HEK293 (cell line): ENCODE results near the gene CHST3.

Experiments used
- CTCF ChIA-PET: fragments of 350-600 bp; formaldehyde crosslinking; extraction: SDS; loops from one replicate; lab custom pipeline; 2021; ENCODE audit warnings: antibody characterized with exemption; lab: Yijun Ruan, JAX
- POLR2A ChIA-PET: fragments of 300-600 bp; formaldehyde crosslinking; extraction: SDS; loops from one replicate; lab custom pipeline; 2020; ENCODE audit warnings: antibody characterized with exemption, inconsistent platforms; lab: Yijun Ruan, JAX
- H3K27ac ChIP-seq: fragments of 200-500 bp; sonication (Bioruptor generic); 2 replicates; pipeline ENCODE4 v1.5.1; 2014; ENCODE audit warnings: low read depth, low read length, control low read depth, inconsistent platforms; ENCODE audit errors: extremely low read depth
- H3K36me3 ChIP-seq, 2 experiments: fragments of 200-500 bp in 1 of 2; sonication (Bioruptor generic) in 1 of 2; 1 replicate in 1 of 2; 2 replicates in 1 of 2; pipeline ENCODE4 v1.5.1; 2014 to 2017; ENCODE audit warnings: inconsistent platforms in 2 of 2, low read length in 2 of 2; ENCODE audit not compliant: control insufficient read depth in 2 of 2, insufficient read depth in 1 of 2
- H3K4me1 ChIP-seq: fragments of 200-500 bp; sonication (Bioruptor generic); 2 replicates; pipeline ENCODE4 v1.5.1; 2014; ENCODE audit warnings: mild to moderate bottlenecking, low read length, inconsistent platforms; ENCODE audit not compliant: control insufficient read depth, insufficient read depth
- H3K4me3 ChIP-seq: 2 replicates; pipeline ENCODE4 v1.5.1; 2011; ENCODE audit warnings: low read depth, mild to moderate bottlenecking, control low read depth, low read length, moderate library complexity
- H3K9me3 ChIP-seq: fragments of 200-500 bp; sonication (Bioruptor generic); 2 replicates; pipeline ENCODE4 v1.5.1; 2014; ENCODE audit warnings: low read depth, low read length, inconsistent platforms; ENCODE audit not compliant: control insufficient read depth, insufficient read depth
- GLIS2 ChIP-seq: fragments of 450-650 bp; formaldehyde crosslinking; IDR thresholded peaks from 2 replicates; pipeline ENCODE4 v1.5.1; 2016; ENCODE audit warnings: missing biosample characterization, missing genetic modification characterization
- HOXC10 ChIP-seq: sonication (generic); formaldehyde crosslinking; IDR thresholded peaks from 2 replicates; pipeline ENCODE4 v1.8.1; 2023; ENCODE audit warnings: mild to moderate bottlenecking, missing genetic modification reagents
- ZBTB17 ChIP-seq: fragments of 450-650 bp; formaldehyde crosslinking; IDR thresholded peaks from 2 replicates; pipeline ENCODE4 v1.5.1; 2016; ENCODE audit warnings: missing biosample characterization, missing genetic modification characterization
- ZBTB20 ChIP-seq: fragments of 450-650 bp; formaldehyde crosslinking; IDR thresholded peaks from 2 replicates; pipeline ENCODE4 v1.5.1; 2016; ENCODE audit warnings: missing biosample characterization, missing genetic modification characterization
- ZIC2 ChIP-seq: fragments of 450-650 bp; formaldehyde crosslinking; IDR thresholded peaks from 2 replicates; pipeline ENCODE4 v1.5.1; 2016; ENCODE audit warnings: missing biosample characterization, missing genetic modification characterization
- ZNF16 ChIP-seq: fragments of 450-650 bp; formaldehyde crosslinking; IDR thresholded peaks from 2 replicates; pipeline ENCODE4 v1.5.1; 2016; ENCODE audit warnings: low read depth, missing biosample characterization, missing genetic modification characterization
- ZNF223 ChIP-seq: fragments of 450-650 bp; formaldehyde crosslinking; IDR thresholded peaks from 2 replicates; pipeline ENCODE4 v1.5.1; 2016; ENCODE audit warnings: missing biosample characterization, missing genetic modification characterization
- ZNF341 ChIP-seq: fragments of 450-650 bp; formaldehyde crosslinking; IDR thresholded peaks from 2 replicates; pipeline ENCODE4; 2016; ENCODE audit warnings: low read depth, missing biosample characterization, missing genetic modification characterization
- ZNF610 ChIP-seq: fragments of 450-650 bp; formaldehyde crosslinking; IDR thresholded peaks from 2 replicates; pipeline ENCODE4 v1.5.1; 2016; ENCODE audit warnings: missing biosample characterization, missing genetic modification characterization, borderline replicate concordance
- ZNF629 ChIP-seq: fragments of 450-650 bp; formaldehyde crosslinking; IDR thresholded peaks from 2 replicates; pipeline ENCODE4 v1.5.1; 2017; ENCODE audit warnings: missing biosample characterization, missing genetic modification characterization
- ZNF654 ChIP-seq: fragments of 450-650 bp; formaldehyde crosslinking; IDR thresholded peaks from 2 replicates; pipeline ENCODE4 v1.5.1; 2016; ENCODE audit warnings: low read depth, missing biosample characterization, missing genetic modification characterization
- ZNF768 ChIP-seq: fragments of 450-650 bp; formaldehyde crosslinking; IDR thresholded peaks from 2 replicates; pipeline ENCODE4 v1.5.1; 2018; ENCODE audit warnings: missing biosample characterization, mild to moderate bottlenecking, missing genetic modification characterization
- TF ChIP-seq, protein P1 (sequence below): fragments of 450-650 bp; formaldehyde crosslinking; IDR thresholded peaks from 2 replicates; pipeline ENCODE4 v1.5.1; 2016; ENCODE audit warnings: missing biosample characterization, missing genetic modification characterization
- TF ChIP-seq, protein P2 (sequence below): fragments of 450-650 bp; formaldehyde crosslinking; IDR thresholded peaks from 2 replicates; pipeline ENCODE4 v1.5.0; 2017; ENCODE audit warnings: missing biosample characterization, missing genetic modification characterization, borderline replicate concordance
- TF ChIP-seq, protein P3 (sequence below): fragments of 450-650 bp; formaldehyde crosslinking; IDR thresholded peaks from 2 replicates; pipeline ENCODE4 v1.5.1; 2016; ENCODE audit warnings: missing biosample characterization, missing genetic modification characterization
- TF ChIP-seq, protein P4 (sequence below): sonication (generic); formaldehyde crosslinking; IDR thresholded peaks from 2 replicates; pipeline ENCODE4 v1.8.1; 2022; ENCODE audit warnings: mild to moderate bottlenecking, moderate library complexity, missing genetic modification reagents
- TF ChIP-seq, protein P5 (sequence below): fragments of 450-650 bp; formaldehyde crosslinking; IDR thresholded peaks from 2 replicates; pipeline ENCODE4 v1.5.1; 2017; ENCODE audit warnings: missing biosample characterization, missing genetic modification characterization

CHST3 gene

DNA sequence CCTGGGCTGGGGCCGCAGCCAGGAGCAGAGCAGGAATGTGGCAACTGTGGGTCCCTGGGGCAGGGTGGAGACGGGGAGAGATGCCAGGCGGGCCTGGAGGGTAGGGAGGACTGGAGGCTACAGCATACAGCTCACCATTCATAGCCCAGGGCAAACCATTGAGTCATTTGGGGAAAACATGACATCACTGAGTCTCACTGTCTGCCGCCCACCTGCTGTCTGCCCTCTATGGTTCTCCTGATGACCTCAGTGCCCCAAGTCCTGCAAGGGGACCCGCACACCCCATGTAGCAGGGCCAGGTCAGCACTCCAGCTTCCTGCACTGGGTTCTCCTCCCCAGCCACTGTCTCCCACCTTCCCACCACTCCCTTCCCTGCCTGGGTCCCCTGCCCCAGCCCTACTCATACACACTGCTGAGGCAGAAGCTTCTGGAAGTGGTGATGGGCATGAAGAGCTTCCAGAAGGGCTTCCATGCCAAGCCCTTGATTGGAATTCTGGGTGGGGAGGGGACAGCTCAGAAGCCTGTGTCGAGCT lies 10.4 kb downstream of the CHST3 start (continued):
- TF ChIP-seq, protein P1, sequence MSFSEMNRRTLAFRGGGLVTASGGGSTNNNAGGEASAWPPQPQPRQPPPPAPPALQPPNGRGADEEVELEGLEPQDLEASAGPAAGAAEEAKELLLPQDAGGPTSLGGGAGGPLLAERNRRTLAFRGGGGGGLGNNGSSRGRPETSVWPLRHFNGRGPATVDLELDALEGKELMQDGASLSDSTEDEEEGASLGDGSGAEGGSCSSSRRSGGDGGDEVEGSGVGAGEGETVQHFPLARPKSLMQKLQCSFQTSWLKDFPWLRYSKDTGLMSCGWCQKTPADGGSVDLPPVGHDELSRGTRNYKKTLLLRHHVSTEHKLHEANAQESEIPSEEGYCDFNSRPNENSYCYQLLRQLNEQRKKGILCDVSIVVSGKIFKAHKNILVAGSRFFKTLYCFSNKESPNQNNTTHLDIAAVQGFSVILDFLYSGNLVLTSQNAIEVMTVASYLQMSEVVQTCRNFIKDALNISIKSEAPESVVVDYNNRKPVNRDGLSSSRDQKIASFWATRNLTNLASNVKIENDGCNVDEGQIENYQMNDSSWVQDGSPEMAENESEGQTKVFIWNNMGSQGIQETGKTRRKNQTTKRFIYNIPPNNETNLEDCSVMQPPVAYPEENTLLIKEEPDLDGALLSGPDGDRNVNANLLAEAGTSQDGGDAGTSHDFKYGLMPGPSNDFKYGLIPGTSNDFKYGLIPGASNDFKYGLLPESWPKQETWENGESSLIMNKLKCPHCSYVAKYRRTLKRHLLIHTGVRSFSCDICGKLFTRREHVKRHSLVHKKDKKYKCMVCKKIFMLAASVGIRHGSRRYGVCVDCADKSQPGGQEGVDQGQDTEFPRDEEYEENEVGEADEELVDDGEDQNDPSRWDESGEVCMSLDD (tag by site-specific recombination) = 0 out of 2 replicates have a peak, but pooled peaks have one; percentile 29
- TF ChIP-seq, protein P2, sequence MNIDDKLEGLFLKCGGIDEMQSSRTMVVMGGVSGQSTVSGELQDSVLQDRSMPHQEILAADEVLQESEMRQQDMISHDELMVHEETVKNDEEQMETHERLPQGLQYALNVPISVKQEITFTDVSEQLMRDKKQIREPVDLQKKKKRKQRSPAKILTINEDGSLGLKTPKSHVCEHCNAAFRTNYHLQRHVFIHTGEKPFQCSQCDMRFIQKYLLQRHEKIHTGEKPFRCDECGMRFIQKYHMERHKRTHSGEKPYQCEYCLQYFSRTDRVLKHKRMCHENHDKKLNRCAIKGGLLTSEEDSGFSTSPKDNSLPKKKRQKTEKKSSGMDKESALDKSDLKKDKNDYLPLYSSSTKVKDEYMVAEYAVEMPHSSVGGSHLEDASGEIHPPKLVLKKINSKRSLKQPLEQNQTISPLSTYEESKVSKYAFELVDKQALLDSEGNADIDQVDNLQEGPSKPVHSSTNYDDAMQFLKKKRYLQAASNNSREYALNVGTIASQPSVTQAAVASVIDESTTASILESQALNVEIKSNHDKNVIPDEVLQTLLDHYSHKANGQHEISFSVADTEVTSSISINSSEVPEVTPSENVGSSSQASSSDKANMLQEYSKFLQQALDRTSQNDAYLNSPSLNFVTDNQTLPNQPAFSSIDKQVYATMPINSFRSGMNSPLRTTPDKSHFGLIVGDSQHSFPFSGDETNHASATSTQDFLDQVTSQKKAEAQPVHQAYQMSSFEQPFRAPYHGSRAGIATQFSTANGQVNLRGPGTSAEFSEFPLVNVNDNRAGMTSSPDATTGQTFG = no peak
- TF ChIP-seq GLIS2 (peak; percentile 79), ZNF629 (tag by site-specific recombination) (peak; percentile 97), ZNF223 (tag by site-specific recombination) (peak; percentile 72; the same call in 1 of the 2 replicates), ZBTB20 (tag by site-specific recombination) (peak; percentile 81)
- TF ChIP-seq, protein P3, sequence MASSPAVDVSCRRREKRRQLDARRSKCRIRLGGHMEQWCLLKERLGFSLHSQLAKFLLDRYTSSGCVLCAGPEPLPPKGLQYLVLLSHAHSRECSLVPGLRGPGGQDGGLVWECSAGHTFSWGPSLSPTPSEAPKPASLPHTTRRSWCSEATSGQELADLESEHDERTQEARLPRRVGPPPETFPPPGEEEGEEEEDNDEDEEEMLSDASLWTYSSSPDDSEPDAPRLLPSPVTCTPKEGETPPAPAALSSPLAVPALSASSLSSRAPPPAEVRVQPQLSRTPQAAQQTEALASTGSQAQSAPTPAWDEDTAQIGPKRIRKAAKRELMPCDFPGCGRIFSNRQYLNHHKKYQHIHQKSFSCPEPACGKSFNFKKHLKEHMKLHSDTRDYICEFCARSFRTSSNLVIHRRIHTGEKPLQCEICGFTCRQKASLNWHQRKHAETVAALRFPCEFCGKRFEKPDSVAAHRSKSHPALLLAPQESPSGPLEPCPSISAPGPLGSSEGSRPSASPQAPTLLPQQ (tag by site-specific recombination) = peak; percentile 73; the same call in 1 of the 2 replicates
- TF ChIP-seq, all 188 proteins: peak for 28

DNA sequence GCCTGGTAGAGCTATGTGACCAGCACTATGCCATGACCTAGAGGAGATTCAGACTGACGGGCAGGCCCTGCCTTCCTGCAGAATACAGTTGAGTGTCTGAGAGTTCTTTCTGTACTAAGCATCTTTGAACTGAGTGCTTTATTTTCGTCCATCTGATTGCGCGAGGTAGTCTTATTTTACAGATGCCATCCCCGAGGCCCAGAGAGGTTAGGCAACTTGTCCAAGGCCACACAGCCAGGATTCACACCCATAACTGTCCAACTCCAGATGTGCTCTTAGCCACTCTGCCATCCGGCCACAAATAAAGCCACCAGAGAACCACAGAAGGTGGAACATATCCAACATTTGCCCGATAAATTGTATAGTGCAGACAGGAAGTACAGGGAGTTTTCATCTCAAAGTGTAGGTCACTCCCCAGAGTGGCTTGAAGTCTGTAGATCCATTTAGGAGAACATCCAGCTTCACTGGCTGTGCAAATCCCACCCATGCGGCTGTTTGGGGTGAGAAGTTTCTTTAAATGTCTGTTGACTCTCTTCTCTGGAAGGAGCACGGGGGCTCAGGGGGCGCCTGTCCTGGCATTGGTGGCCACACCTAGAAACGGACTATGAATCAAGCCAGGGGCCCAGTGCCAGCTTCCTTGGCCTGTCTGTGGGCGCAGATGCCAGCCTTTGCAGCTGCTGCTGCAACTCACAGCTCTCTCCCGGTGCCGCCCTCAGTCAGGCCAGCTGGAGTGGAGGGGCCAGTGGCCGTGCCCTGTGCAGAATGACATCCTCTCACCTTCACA lies 11.1 kb downstream of the CHST3 start:
- Histone ChIP-seq H3K27ac (no peak overlapping the region), H3K9me3 (no peaks in the 10 kb centered on the region), H3K4me1 (peaks cover 5% of the 10 kb centered on the region), H3K4me3 (no peak overlapping the region), H3K36me3 (no peaks in the 10 kb centered on the region)
- TF ChIP-seq HOXC10 (CRISPR knock-in tag) (no peak), ZNF768 (tag by site-specific recombination) (peak; percentile 93)
- POLR2A ChIA-PET = interaction anchor here (1.0 kb wide), 1 partner anchor 11 kb away, joined by 4 read pairs; the partner anchor contains the start of gene CHST3
- CTCF ChIA-PET = interaction anchor here (1.3 to 3.2 kb wide), 5 partner anchors 9 to 79 kb away, joined by 3 to 19 read pairs (median 8); no protein-coding TSS in a partner anchor

DNA sequence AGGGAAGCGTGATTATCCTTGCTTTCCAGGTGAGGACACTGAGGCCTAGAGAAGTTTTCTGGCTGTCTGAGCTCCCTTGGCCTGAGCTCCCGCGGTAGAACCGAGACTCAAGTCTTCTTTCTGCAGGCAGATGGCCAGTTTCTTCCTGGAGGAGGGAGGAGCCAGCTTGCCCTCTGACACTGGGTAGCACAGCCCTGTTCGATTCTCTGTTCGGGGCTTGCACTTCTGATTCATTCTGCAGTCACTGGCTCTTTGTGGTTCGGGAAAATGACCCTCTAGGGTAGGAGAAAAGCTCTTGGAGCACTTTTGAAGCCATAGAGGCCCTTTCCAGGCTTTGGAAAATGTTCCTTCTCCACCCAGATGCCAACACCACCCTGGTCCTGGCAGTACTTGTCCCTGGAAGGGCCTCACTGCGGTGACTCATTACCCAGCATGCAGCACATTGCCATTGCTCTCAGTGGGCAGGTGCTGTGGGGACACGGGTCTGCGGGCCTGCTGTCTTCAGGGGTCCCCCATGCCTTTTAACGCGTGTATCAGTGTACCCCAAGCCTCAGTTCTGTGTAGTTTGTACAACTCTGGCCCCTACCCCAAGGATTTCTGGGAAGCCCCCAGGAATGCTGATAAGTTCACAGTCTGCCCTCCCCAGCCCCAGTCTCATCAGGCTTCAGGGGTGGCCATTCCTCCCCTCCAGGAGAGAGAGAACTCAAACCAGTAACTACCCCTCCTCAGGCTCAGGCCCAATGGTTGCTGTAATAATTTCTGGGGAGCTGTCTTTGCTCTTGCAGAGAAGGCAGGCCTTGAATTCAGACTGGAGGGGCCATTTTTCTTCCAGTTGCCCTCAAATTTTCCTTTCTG lies 11.9 kb downstream of the CHST3 start:
- peaks cover 10% of the 10 kb centered on the region for H3K4me1 ChIP-seq
- H3K27ac ChIP-seq = no peak overlapping the region; the same call in 1 of the 2 replicates
- H3K4me3 ChIP-seq = no peak overlapping the region
- CTCF ChIA-PET = interaction anchor here (1.5 to 3.2 kb wide), 3 partner anchors 10 to 80 kb away, joined by 3 to 19 read pairs (median 8); no protein-coding TSS in a partner anchor
- no peaks in the 10 kb centered on the region for H3K36me3 ChIP-seq
- POLR2A ChIA-PET = interaction anchor here (0.6 kb wide), 1 partner anchor 247 kb away, joined by 4 read pairs; no protein-coding TSS in a partner anchor
- H3K9me3 ChIP-seq = no peaks in the 10 kb centered on the region
- TF ChIP-seq ZNF654 (tag by site-specific recombination) (no peak), ZNF16 (tag by site-specific recombination) (no peak), ZNF341 (tag by site-specific recombination) (peak; percentile 78), ZIC2 (tag by site-specific recombination) (peak; percentile 91), ZBTB17 (tag by site-specific recombination) (0 out of 2 replicates have a peak, but pooled peaks have one; percentile 13), ZNF610 (tag by site-specific recombination) (no peak)
- TF ChIP-seq, protein P3 (tag by site-specific recombination) = peak; percentile 46; the same call in 1 of the 2 replicates
- TF ChIP-seq, protein P4, sequence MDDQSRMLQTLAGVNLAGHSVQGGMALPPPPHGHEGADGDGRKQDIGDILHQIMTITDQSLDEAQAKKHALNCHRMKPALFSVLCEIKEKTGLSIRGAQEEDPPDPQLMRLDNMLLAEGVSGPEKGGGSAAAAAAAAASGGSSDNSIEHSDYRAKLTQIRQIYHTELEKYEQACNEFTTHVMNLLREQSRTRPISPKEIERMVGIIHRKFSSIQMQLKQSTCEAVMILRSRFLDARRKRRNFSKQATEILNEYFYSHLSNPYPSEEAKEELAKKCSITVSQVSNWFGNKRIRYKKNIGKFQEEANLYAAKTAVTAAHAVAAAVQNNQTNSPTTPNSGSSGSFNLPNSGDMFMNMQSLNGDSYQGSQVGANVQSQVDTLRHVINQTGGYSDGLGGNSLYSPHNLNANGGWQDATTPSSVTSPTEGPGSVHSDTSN (CRISPR knock-in tag) = no peak
- TF ChIP-seq, protein P5, sequence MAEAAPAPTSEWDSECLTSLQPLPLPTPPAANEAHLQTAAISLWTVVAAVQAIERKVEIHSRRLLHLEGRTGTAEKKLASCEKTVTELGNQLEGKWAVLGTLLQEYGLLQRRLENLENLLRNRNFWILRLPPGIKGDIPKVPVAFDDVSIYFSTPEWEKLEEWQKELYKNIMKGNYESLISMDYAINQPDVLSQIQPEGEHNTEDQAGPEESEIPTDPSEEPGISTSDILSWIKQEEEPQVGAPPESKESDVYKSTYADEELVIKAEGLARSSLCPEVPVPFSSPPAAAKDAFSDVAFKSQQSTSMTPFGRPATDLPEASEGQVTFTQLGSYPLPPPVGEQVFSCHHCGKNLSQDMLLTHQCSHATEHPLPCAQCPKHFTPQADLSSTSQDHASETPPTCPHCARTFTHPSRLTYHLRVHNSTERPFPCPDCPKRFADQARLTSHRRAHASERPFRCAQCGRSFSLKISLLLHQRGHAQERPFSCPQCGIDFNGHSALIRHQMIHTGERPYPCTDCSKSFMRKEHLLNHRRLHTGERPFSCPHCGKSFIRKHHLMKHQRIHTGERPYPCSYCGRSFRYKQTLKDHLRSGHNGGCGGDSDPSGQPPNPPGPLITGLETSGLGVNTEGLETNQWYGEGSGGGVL = peak; percentile 30; the same call in 1 of the 2 replicates
